GM18511 (cell line): Measurements from ENCODE around the gene PFDN2.
"Not testable (repeated sequence)": the region's sequence is repeated elsewhere in the genome, so short reads cannot be mapped to it uniquely, and the experiment has no call there.

Experiments used
- ATAC-seq: cut with Tn5 transposase; IDR thresholded peaks from one replicate; pipeline ENCODE4 v1.9.1; 2021; ENCODE audit warnings: mild to moderate bottlenecking, moderate library complexity; ENCODE audit not compliant: unreplicated experiment

The PFDN2 gene

DNA sequence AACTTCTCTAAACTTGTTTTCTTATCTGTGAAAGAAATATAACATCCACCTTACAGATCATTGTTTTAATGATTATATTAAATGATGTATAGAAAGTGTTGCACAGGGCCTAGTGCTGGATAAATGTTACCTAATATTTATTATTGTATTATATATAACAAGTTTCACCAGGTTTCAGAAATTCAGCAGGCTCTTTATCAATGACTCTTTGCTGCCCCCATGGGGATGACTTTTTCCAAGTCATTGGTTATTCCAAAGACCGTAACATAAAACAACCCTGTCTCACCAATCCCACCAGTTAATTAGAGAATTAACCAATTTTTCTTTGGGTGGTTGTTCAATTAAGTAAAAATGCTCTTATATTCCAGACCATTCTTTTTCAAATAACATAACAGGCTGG lies 21.9 kb upstream of the PFDN2 start:
- no peak for ATAC-seq

DNA sequence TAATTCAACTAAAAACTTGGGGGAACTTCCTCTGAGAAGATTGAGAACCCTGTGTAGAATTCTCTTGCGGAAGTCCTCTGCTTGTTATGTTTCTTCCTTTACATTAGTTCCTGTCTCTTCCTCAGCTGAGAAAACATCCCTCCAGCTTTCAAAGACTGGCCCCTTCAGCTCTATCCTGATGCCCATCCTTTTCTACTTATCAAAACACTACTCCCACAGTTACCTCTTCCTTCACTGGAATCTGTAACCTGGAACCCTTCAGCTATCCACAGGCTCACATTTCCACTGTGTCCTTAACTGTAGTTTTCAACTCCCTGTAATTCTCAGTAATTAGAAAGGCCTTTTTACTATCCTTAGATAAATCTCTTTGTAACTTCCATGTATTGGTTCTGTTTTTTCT lies 20.6 kb upstream of the PFDN2 start:
- no peak for ATAC-seq

DNA sequence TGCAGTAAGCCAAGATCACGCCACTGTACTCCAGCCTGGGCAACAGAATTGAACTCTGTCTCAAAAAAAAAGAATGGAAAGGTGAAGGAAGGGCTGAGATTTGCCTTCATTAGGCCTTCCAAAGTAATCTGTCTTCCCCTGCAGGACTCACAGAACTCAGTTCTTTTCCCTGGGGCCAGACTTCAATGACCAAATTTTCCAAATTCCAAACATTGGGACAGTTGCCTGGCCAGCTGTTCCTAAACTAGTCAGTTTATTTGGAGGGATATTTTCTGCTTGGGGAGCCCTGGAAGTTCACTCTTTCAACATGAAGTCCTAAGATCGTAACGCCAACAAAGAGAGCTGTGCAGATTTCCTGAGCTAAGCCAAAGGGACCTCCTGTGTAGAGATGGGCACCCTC lies 20.0 kb upstream of the PFDN2 start:
- ATAC-seq = no peak

DNA sequence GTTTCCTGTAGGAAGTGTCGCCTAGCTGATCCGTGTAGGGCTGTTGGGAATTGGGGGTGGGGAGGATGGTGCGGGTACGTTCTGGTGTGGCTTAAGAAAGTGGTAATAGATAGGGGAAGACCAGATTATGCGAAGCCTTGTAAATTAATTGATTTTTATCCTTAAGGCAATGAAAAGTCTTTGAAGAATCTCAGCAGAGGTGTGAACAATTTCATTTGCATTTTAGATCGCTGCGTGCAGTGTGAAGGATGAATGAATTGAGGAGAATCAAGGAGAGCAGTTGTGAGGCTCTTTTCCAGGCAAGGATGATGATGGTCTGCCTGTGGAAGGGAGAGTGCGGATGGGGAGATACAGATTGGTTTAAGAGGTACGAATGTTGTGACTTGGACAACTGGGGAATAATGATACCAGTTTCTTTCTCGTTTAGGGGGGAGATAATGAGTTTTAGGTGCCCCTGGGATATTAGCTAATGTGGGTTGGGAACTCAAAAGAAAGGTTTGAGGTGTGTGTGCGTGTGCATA lies 15.4 kb upstream of the PFDN2 start:
- ATAC-seq = peak; percentile 8

DNA sequence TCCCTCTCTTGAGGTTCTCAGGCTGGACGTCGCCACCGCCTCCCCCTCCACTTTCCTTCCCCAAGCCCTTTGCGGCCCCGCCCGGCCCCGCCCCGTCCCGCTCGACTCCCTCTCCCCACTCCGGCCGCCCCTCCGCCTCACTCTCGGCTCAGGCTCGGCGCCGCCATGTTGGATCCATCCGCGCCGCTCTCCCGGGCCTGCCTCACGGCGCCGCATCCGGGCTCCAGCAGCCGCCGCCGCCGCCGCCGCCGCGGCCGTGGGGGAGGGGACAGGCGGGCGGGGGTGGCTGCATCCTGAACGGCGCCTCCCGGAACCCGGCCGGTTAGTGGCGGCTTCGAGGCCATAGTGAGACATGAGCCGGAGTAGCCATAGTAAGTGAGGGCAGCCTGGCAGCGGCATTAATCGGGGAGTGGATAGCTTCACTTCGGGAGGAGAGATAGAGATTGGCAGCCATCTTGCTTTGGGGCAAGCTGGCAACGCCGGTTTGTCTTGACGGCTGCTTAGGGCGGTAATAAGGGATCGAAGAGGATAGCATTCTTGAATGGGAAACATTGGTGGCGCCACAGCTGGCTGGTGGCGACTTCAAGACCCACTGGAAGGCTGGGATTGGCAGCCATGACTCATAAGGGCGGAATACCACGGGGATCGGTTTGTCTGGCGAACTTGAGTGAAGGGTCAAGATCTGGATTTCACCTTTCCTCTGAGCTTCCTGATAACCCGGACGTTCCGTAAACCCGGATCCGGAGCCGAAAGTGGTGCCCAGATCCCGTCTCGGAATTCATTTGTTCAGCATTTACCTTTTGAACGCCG lies 14.8 kb upstream of the PFDN2 start, which contains the start of gene DEDD:
TSS of gene DEDD (minus strand) at position 258 of the 810 bp plus-strand sequence. CDS start 8,205 bp downstream, outside the sequence.
- ATAC-seq = peak; percentile 97

DNA sequence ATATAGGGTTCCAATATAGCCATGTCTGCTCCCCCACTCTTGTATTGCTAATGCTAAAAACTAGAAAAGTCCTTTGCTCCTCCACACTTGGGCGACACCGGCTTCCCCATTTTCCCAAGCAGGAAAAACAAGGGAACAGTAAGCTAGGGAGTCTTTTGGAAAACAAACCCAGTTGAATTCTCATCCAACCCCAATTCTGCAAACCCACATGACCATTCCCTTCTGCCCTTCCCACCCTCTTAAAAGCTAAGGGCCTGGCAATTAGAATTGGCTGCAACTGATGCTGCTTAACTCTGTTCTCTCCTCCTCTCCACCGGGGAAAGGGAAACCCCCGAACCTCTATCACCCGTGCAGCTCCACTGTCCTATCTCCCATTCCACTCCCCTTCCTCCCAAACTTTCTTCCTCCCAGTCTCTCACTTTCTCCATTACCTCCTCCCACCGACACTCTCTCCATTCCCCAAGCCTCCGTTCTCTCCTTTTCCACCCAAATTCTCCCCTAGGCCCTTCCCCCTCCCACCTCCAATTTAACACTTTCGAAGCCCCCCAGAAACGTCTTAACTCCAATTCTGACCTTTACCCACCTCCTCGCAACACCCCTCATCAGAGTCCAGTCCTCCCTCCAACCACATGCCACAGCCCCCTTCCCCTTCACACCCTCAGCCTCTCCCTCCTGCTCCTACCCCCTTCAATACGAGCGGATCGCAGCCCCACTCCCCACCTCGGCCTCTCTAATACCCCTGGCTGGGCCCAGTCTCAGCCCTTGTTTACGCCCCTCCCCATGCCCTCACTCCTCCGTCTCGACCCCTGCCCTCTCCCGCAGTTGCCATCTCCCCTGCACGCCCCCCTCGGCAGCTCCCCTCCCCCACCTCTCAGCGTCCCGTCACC lies 13.9 kb upstream of the PFDN2 start:
- ATAC-seq = no peak

DNA sequence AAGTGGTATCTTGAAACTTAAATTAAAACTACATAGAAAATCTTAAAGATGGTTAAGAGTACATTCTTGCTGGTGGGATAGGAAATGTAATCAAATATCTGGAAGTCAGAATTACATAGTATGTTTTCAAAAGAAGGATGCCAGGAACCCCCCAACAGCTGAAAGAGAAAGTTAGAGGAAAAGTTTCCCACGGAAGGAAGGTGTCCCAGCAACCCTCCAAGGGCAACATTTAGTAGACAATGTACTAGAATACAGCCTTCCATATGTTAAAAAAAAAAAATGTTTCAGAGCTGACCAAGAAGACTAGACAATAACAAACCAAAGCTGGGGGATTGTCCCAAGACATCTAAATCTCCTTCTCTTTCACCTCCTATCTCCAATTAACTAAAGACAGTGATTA lies 12.4 kb upstream of the PFDN2 start:
- no peak for ATAC-seq

DNA sequence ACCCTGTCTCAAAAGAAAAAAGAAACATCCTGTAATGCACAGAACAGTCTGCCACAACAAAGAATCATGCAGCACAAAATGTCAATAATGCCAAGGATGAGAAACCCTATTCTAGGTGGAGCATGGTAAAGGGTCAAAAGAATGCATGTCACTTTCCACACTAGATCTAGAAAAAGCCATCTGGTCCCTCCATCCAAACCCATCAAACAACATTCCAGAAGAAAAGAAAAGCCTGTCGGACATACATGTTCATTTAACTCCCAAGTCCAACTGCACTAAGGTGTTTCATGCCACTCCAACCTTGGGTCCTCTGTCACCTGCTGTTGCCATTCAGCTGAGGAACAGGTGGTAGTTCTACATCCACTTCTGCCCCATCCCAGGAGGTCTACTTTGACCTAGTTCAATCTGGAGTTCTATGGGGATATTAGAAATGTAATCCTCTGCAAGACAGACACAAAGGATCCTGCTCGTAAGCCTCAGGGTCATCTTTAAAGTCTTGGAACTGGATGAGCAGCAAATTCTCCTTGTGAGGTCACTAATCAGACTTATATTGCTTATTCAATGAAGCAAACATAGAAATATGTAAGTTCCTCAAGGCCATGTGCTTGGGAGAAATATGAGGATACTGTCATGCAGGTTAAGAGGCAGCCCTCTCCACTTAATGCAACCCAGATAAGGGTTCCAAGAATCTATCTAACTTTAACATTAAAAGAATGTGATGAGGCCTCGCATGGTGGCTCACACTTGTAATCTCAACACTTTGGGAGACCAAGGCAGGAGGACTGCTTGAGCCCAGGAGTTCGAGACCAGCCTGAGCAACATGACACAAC lies 11.0 kb upstream of the PFDN2 start:
- no peak for ATAC-seq

DNA sequence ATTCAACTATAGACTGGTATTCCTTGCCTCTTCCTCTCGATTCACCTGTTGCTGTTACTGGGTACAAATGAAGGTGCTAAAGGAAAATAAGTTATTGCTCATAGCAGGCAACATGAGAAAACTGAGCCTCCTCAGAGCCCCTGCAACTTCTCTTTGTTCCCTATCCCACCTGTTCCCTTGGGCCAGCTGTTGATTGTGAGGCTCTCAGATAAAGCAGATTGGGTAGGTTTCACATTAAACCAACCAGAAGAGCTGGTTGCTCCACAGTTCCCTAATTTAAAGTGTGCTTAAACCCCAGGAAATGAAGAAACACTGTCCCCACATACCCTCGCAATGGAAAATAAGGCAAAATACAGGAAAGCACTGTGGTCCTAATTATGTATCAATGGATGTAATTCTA lies 9.8 kb upstream of the PFDN2 start:
- ATAC-seq = no peak

DNA sequence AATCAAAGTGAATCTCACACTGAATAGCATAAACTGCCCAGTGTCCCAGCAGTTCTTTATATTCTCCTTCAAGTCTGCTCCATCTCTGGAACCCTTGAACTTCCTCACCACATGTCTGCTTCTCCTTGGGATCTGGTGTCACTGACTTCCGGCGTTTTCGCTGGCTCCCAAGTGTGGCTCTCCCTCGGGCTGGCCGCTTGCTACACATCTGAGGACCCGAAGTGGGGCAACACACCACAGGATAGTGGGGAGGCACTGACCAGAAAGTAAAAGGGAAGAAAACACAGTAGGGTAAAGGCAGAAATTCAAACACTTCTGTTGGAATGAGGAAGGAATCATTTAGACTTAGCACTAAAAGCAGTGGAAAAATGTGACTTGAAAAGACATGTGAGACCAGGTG lies 5.1 kb upstream of the PFDN2 start:
- ATAC-seq = no peak

DNA sequence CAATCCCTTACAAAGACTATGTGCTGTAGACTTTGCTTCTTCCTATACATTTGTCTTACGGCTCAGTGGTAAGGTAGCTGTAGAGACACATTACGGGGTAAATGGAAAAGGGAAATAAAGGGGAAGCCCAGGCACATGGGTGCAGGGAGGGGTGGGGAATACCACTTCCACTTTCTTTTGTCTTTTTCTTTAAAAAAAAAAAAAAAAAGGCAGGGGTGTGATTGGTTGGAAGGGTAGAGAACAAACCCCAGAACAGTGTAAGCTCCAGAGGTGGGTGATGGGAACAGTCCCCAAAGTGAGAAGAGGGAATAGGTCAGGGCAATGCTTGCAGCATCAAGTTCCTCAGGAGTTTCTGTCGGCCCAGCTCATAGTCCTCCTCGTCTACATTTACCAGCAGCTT lies 4.0 kb upstream of the PFDN2 start:
- no peak for ATAC-seq

DNA sequence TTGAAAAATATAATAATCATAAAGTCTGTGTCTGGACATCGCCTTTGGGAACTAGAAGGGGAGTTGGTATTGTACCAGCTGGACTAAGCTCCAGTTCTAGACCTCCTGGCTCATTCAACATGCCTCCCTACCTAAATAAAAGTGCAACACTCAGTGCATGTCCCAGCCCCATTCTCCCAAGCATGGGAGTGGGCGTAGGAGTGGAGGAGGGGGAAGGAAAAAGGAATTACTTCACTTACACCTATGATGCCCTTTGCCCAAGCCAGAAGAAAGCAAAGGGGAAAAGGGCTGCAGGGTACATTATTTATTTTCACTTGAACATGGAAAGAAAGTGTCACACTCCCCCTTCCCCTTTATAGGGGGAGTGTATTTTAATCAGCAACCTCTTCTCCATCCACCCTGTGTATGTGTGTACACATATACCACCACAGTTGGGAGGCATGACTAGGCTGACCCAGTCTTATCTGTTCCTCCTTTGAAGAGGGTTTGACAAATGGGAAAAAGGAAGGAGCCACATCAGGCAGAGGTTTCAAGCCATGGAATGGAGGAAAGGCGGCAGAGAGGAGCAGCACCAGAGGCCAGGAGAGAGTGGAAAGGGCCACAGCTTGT lies 3.3 kb upstream of the PFDN2 start:
- no peak for ATAC-seq

DNA sequence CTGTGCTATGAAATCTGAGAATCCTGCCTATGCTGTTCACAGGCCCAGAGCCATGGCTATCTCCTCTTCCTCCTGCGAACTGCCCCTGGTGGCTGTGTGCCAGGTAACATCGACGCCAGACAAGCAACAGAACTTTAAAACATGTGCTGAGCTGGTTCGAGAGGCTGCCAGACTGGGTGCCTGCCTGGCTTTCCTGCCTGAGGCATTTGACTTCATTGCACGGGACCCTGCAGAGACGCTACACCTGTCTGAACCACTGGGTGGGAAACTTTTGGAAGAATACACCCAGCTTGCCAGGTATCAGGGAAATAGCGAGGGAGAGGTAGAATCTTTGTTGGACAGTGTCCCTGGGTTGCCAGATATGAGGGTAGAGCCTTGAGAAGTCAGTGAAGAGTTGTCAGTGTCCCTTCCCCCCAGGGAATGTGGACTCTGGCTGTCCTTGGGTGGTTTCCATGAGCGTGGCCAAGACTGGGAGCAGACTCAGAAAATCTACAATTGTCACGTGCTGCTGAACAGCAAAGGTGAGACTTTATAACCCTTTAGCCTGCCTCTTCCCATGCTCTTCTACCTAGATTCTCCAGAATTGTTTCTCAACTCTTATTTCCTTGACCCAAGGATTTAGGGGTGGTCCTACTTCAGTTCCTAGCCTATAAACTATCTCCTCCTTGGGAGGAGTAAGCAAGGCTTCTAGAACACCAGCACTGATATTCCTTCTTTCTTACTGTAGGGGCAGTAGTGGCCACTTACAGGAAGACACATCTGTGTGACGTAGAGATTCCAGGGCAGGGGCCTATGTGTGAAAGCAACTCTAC lies 1.5 kb upstream of the PFDN2 start:
- no peak for ATAC-seq

DNA sequence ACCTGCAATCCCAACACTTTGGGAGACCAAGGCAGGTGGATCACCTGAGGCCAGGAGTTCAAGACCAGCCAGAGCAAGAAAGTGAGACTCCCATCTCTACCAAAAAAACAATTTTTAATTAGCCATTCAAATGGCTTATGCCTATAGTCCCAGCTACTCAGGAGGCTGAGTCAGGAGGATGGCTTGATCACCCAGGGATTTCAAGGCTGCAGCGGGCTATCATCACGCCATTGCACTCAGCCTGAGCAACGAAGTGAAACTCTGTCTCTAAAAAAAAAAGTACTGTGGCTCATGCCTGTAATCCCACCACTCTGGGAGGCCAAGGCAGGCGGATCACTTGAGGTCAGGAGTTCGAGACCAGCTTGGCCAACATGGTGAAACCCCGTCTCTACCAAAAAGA lies 1.9 kb downstream of the PFDN2 start:
- ATAC-seq = not testable (repeated sequence)

DNA sequence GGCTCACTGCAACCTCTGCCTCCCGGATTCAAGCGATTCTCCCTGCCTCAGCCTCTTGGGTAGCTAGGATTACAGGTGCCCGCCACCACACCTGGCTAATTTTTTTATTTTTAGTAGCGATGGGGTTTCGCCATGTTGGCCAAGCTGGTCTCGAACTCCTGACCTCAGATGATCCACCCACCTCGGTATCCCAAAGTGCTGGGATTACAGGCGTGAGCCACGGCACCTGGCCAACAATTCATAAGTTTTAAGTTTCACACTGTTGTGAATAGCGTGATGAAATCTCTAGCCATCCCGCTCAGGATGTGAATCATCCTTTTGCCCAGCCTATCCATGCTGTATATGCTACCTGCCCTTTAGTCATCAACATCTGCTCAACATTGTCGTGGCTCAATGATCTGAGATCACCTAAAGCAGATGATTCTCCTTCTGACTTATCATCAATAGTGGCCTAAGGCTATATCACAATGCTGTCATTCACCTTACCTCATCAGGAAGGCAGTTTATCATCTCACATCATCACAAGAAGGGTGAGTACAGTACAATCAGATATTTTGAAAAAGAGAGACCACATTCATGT lies 2.6 kb downstream of the PFDN2 start:
- ATAC-seq = no peak

DNA sequence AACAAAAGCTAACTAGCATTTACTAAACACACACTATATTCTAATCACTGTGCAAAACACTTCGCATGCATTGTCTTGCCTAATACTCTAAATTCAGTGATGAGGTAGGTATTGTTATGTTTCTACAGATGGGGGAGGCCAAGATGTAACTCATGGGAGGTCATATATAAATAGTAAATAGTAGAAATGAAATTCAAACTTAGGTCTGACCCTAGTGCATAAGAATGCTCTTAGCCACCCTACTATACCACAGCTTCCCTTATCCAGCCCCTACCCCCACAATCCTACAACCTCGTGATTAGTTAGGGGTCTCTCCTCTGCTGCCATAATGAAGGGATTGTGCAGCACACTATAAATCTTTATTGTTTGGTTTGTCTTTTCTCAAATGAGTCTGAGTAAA lies 3.3 kb downstream of the PFDN2 start:
- ATAC-seq = no peak

DNA sequence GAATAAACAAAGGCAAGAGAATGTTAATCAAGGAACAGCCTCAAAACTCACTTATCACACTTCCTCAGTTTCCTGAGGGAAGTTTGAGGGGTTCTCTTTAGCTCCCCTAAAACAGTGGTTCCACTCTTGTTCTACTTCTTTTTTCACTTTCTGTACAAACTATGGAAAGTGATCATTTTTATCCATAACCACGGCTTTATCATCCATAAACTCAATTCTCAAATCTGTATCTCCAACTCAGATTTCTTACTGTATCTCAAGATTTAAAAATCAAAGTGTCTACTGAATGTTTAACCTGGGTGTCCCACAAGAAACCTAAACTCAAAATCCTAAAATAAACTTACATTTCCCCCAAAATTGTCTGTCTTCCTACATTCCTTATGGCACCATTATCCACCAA lies 3.9 kb downstream of the PFDN2 start:
- ATAC-seq = no peak

DNA sequence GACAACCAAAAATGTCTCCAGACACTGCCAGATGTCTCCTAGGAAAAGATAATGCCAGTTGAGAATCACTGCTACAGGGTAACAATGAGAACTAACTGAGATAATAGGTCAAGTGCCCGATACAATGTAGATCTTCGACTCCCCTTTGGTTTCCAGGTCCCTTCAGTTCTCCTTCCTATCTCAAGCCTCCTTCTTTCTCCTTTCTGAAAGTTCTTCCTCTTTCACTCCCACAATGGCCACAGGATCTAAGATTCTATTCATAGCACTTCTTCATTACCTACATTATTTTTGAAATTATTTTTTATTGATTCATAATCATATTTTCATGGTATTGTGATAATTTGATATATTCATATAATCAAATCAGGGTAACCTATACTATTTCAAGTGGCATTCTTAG lies 6.3 kb downstream of the PFDN2 start:
- ATAC-seq = no peak

DNA sequence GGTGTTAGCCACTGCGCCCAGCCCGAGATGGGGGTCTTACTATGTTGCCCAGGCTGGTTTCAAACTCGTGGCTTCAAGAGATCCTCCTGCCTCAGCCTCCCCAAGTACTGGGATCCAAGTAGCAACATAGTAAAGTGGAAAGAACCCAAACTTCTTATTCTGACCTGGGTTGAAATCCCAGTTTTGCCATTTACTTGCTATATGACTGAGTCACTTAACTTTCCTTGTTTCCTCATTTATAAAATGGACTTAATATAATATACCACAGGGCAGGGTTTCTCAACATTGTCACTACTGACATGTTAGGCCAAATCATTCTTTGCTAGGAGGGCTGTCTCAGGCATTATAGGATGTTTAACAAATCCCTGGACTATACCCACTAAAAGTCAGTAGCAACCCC lies 6.7 kb downstream of the PFDN2 start:
- ATAC-seq = no peak
